Hepatocyte (in vitro differentiated cells): Measurements from ENCODE around the gene TP73.

Experiments
- CTCF ChIP-seq: fragments of 200-600 bp; sonication (generic); IDR thresholded peaks from 2 replicates; pipeline ENCODE4 v1.5.1; 2016; ENCODE audit warnings: antibody characterized with exemption, mild to moderate bottlenecking; ENCODE audit not compliant: poor library complexity
- EZH2 ChIP-seq: fragments of 200-600 bp; sonication (generic); IDR thresholded peaks from 2 replicates; pipeline ENCODE4 v1.6.1; 2016; ENCODE audit warnings: antibody characterized with exemption, mild to moderate bottlenecking, borderline replicate concordance

GRCh38 chr1:3763351-3764125 lies 111.2 kb downstream of the TP73 start:
- TF ChIP-seq CTCF = no peak
- no peak for TF ChIP-seq EZH2
